IPS-NIHi7 (cell line): ENCODE results near the gene SP7.
"Not testable (repeated sequence)": the region's sequence is repeated elsewhere in the genome, so short reads cannot be mapped to it uniquely, and the experiment has no call there.

Experiments used
- DNase-seq: peaks from one replicate; pipeline ENCODE4 v3.0.0; 2012; ENCODE audit warnings: mixed read lengths; ENCODE audit errors: extremely low spot score

The SP7 gene

GRCh38 chr12:53346491-53346890, 10.3 kb upstream of the SP7 start:
- no peak for DNase-seq

GRCh38 chr12:53345486-53346188, 9.5 kb upstream of the SP7 start:
- DNase-seq, result no peak

GRCh38 chr12:53344824-53345485, 8.8 kb upstream of the SP7 start:
- DNase-seq, result peak; percentile 69

GRCh38 chr12:53344487-53344823, 8.3 kb upstream of the SP7 start:
- no peak for DNase-seq

- no peak for DNase-seq
Observed at GRCh38 chr12:53343969-53344368, 7.8 kb upstream of the SP7 start.

GRCh38 chr12:53343449-53343848, 7.3 kb upstream of the SP7 start:
- DNase-seq, result no peak

GRCh38 chr12:53340398-53340797, 4.2 kb upstream of the SP7 start:
- DNase-seq, result no peak

- no peak for DNase-seq
Observed at GRCh38 chr12:53338916-53339315, 2.8 kb upstream of the SP7 start.

- no peak for DNase-seq
Observed at GRCh38 chr12:53338017-53338416, 1.9 kb upstream of the SP7 start.

GRCh38 chr12:53334822-53335221, 1.3 kb downstream of the SP7 start:
- DNase-seq, result no peak

- no peak for DNase-seq
Observed at GRCh38 chr12:53333845-53334244, 2.3 kb downstream of the SP7 start.

- DNase-seq, result no peak
Observed at GRCh38 chr12:53333289-53333688, 2.9 kb downstream of the SP7 start.

- DNase-seq, result no peak
Observed at GRCh38 chr12:53332744-53333143, 3.4 kb downstream of the SP7 start.

GRCh38 chr12:53332339-53332738, 3.8 kb downstream of the SP7 start:
- DNase-seq, result not testable (repeated sequence)

- DNase-seq, result no peak
Observed at GRCh38 chr12:53330671-53331070, 5.5 kb downstream of the SP7 start.

- peak; percentile 64 for DNase-seq
Observed at GRCh38 chr12:53328043-53328435, 8.1 kb downstream of the SP7 start.

GRCh38 chr12:53327435-53328042, 8.6 kb downstream of the SP7 start:
- no peak for DNase-seq

- no peak for DNase-seq
Observed at GRCh38 chr12:53326460-53327185, 9.5 kb downstream of the SP7 start.

GRCh38 chr12:53325511-53326061, 10.6 kb downstream of the SP7 start:
- DNase-seq, result peak; percentile 56

GRCh38 chr12:53324779-53325510, 11.2 kb downstream of the SP7 start:
- DNase-seq, result peak; percentile 92

GRCh38 chr12:53324113-53324778, 11.9 kb downstream of the SP7 start:
- no peak for DNase-seq
